Transverse colon (tissue), 4 donors: ENCODE measurements around the gene BACE2.

Experiments used
- CTCF ChIP-seq, 5 experiments: fragments of 200-600 bp in 3 of 5; fragments of 450-650 bp in 2 of 5; sonication (generic) in 3 of 5; IDR thresholded peaks; 1 replicate in 2 of 5; 2 replicates in 3 of 5; pipeline ENCODE4 v1.5.1; 2016 to 2017; ENCODE audit warnings: antibody characterized with exemption in 5 of 5, inconsistent platforms in 3 of 5, mild to moderate bottlenecking in 2 of 5, moderate library complexity in 1 of 5
- POLR2AphosphoS5 ChIP-seq, 3 donors: sonication (generic); formaldehyde crosslinking; IDR thresholded peaks; one replicate each; pipeline ENCODE4 v1.6.1; 2016; ENCODE audit warnings: antibody characterized with exemption in 3 of 3

- no peak for TF ChIP-seq CTCF (IDR thresholded peaks at IDR 0.05)
- no peak for TF ChIP-seq POLR2AphosphoS5 (IDR thresholded peaks at IDR 0.05)
Measured at GRCh38 chr21:41199588-41199987, 31.6 kb downstream of the BACE2 start.
